H1 (cell line): Measurements from ENCODE around the gene TLR4. TPM values are rescaled to one million over a fixed set of nuclear protein-coding genes. Genes with fewer than 3 reads are reported as not detected.
A peak's percentile ranks its signal among the peaks of the same experiment; 100 is the strongest.

Experiments
- CTCF ChIA-PET: fragments of 300-600 bp; sonication (Branson Sonifier 250); formaldehyde crosslinking; loops from one replicate; lab custom pipeline; 2021; ENCODE audit not compliant: partially characterized antibody; lab: Charles Lee
- POLR2A ChIA-PET: fragments of 300-600 bp; sonication (Branson Sonifier 250); formaldehyde crosslinking; loops from one replicate; lab custom pipeline; 2021; ENCODE audit warnings: inconsistent platforms; ENCODE audit not compliant: partially characterized antibody; lab: Charles Lee
- DNase-seq, 2 experiments: peaks; one replicate each; pipeline versions ENCODE4 v3.0.0 to v3.0.0-alpha.2; 2010 to 2022; ENCODE audit warnings: low spot score in 2 of 2, low read depth in 1 of 2, mixed read lengths in 1 of 2
- FAIRE-seq: peaks from 2 replicates; lab custom pipeline; 2011; peaks lifted over from hg19 to GRCh38; lab: Jason Lieb, UNC
- H2AFZ ChIP-seq: 2 replicates; pipeline ENCODE4 v1.8.1; 2012; ENCODE audit warnings: low read length, inconsistent platforms
- H2AK5ac ChIP-seq: 2 replicates; pipeline ENCODE4 v1.6.1; 2013; ENCODE audit warnings: low read depth, low read length
- H2BK120ac ChIP-seq: replicated peaks from 2 replicates; pipeline ENCODE3; 2013; ENCODE audit warnings: low read depth, low read length, inconsistent platforms
- H2BK12ac ChIP-seq: 2 replicates; pipeline ENCODE4 v1.6.1; 2013; ENCODE audit warnings: low read depth, low read length
- H2BK15ac ChIP-seq: 2 replicates; pipeline ENCODE4 v1.6.1; 2013; ENCODE audit warnings: low read length
- H2BK20ac ChIP-seq: 2 replicates; pipeline ENCODE4 v1.6.1; 2013; ENCODE audit warnings: low read length
- H2BK5ac ChIP-seq: 2 replicates; pipeline ENCODE4 v1.6.1; 2013; ENCODE audit warnings: low read depth, low read length
- H3K14ac ChIP-seq: 2 replicates; pipeline ENCODE4 v1.6.1; 2013; ENCODE audit warnings: inconsistent platforms; ENCODE audit not compliant: insufficient read length
- H3K18ac ChIP-seq: 2 replicates; pipeline ENCODE4 v1.6.1; 2013; ENCODE audit warnings: low read length; ENCODE audit errors: extremely low read depth
- H3K23ac ChIP-seq: 2 replicates; pipeline ENCODE4 v1.6.1; 2013; ENCODE audit warnings: inconsistent platforms; ENCODE audit not compliant: insufficient read length
- H3K23me2 ChIP-seq: 2 replicates; pipeline ENCODE4 v1.6.1; 2013; ENCODE audit warnings: low read depth, low read length
- H3K27ac ChIP-seq: 2 replicates; pipeline ENCODE4 v1.6.1; 2011; ENCODE audit warnings: low read depth, low read length, inconsistent platforms
- H3K27me3 ChIP-seq, 4 experiments: replicated peaks in 1 of 4; 1 replicate in 1 of 4; 2 replicates in 3 of 4; pipeline versions ENCODE4 v1.6.1 to v1.8.1; 2011 to 2013; ENCODE audit warnings: low read length in 3 of 4, mild to moderate bottlenecking in 3 of 4, inconsistent platforms in 2 of 4, mixed read lengths in 2 of 4, moderate library complexity in 1 of 4; ENCODE audit not compliant: control insufficient read depth in 3 of 4, insufficient read depth in 3 of 4; ENCODE audit errors: extremely low read depth in 1 of 4
- H3K36me3 ChIP-seq, 4 experiments: 2 replicates each; pipeline versions ENCODE4 v1.6.1 to v1.8.1; 2011 to 2013; ENCODE audit warnings: mild to moderate bottlenecking in 4 of 4, low read length in 3 of 4, moderate library complexity in 2 of 4, control low read depth in 1 of 4, inconsistent platforms in 1 of 4; ENCODE audit not compliant: insufficient read depth in 4 of 4, control insufficient read depth in 2 of 4
- H3K4ac ChIP-seq: replicated peaks from 2 replicates; pipeline ENCODE3; 2013; ENCODE audit warnings: low read length, low read depth, mixed read lengths, inconsistent platforms; ENCODE audit not compliant: insufficient read length
- H3K4me1 ChIP-seq, 4 experiments: replicated peaks in 1 of 4; 1 replicate in 1 of 4; 2 replicates in 3 of 4; pipeline versions ENCODE4 v1.6.1 to v1.8.1; 2011 to 2013; ENCODE audit warnings: low read length in 3 of 4, inconsistent platforms in 2 of 4, mixed read lengths in 1 of 4; ENCODE audit not compliant: insufficient read depth in 4 of 4, control insufficient read depth in 3 of 4
- H3K4me2 ChIP-seq, 2 experiments: 2 replicates each; pipeline versions ENCODE4 v1.6.1 to v1.8.1; 2011 to 2013; ENCODE audit warnings: low read depth in 2 of 2, low read length in 2 of 2, control low read depth in 1 of 2, inconsistent platforms in 1 of 2, mild to moderate bottlenecking in 1 of 2; ENCODE audit not compliant: insufficient read depth in 1 of 2
- H3K4me3 ChIP-seq, 4 experiments: fragments of 200-600, 300-600 bp in 1 of 4; sonication (generic), shearing (Covaris generic), sonication (Bioruptor Twin) in 1 of 4; 2 replicates each; pipeline versions ENCODE4 v1.5.1 to v1.8.1; 2011 to 2016; ENCODE audit warnings: low read length in 4 of 4, low read depth in 3 of 4, control low read depth in 2 of 4, inconsistent platforms in 2 of 4, mild to moderate bottlenecking in 2 of 4, mixed read lengths in 1 of 4, moderate library complexity in 1 of 4; ENCODE audit not compliant: insufficient read depth in 2 of 4; ENCODE audit errors: extremely low read depth in 1 of 4
- H3K56ac ChIP-seq: replicated peaks from 2 replicates; pipeline ENCODE3; 2013; ENCODE audit warnings: low read depth, mild to moderate bottlenecking, mixed read lengths, low read length, inconsistent platforms; ENCODE audit not compliant: insufficient read length
- H3K79me1 ChIP-seq: 2 replicates; pipeline ENCODE4 v1.6.1; 2013; ENCODE audit warnings: low read depth, low read length, control low read depth
- H3K79me2 ChIP-seq, 2 experiments: 2 replicates each; pipeline versions ENCODE4 v1.6.1 to v1.8.1; 2012 to 2013; ENCODE audit warnings: low read length in 2 of 2, mild to moderate bottlenecking in 2 of 2, inconsistent platforms in 1 of 2; ENCODE audit not compliant: insufficient read depth in 2 of 2, control insufficient read depth in 1 of 2
- H3K9ac ChIP-seq, 4 experiments: replicated peaks in 1 of 4; 1 replicate in 1 of 4; 2 replicates in 3 of 4; pipeline versions ENCODE4 v1.6.1 to v1.8.1; 2011 to 2013; ENCODE audit warnings: low read depth in 3 of 4, low read length in 3 of 4, control low read depth in 2 of 4, mild to moderate bottlenecking in 2 of 4, moderate library complexity in 2 of 4, inconsistent platforms in 1 of 4; ENCODE audit errors: extremely low read depth in 1 of 4
- H3K9me3 ChIP-seq, 2 experiments: 2 replicates each; pipeline versions ENCODE4 v1.6.1 to v1.8.1; 2012 to 2013; ENCODE audit warnings: mild to moderate bottlenecking in 2 of 2, moderate library complexity in 2 of 2, control low read depth in 1 of 2, inconsistent platforms in 1 of 2, low read depth in 1 of 2, low read length in 1 of 2, mixed read lengths in 1 of 2; ENCODE audit not compliant: insufficient read depth in 2 of 2
- H4K20me1 ChIP-seq, 2 experiments: replicated peaks in 1 of 2; 2 replicates each; pipeline versions ENCODE3 to v1.8.1; 2011 to 2013; ENCODE audit warnings: inconsistent platforms in 2 of 2, low read length in 2 of 2, mild to moderate bottlenecking in 1 of 2; ENCODE audit not compliant: insufficient read depth in 2 of 2, control insufficient read depth in 1 of 2
- H4K5ac ChIP-seq: 2 replicates; pipeline ENCODE4 v1.6.1; 2013; ENCODE audit warnings: low read length, low read depth, mixed read lengths, inconsistent platforms; ENCODE audit not compliant: insufficient read length
- H4K8ac ChIP-seq: 2 replicates; pipeline ENCODE4 v1.8.0; 2013; ENCODE audit warnings: mild to moderate bottlenecking, moderate library complexity, low read length, inconsistent platforms; ENCODE audit not compliant: insufficient read depth; ENCODE audit errors: extremely low read depth
- H4K91ac ChIP-seq: replicated peaks from 2 replicates; pipeline ENCODE3; 2013; ENCODE audit warnings: low read length, mixed read lengths, inconsistent platforms; ENCODE audit not compliant: insufficient read length
- ASH2L ChIP-seq: fragments of 200-600, 300-600 bp; sonication (generic); IDR thresholded peaks from one replicate; pipeline ENCODE4 v1.7.1; 2017; ENCODE audit warnings: low read length
- BCL11A ChIP-seq, 2 experiments: IDR thresholded peaks; one replicate each; pipeline ENCODE4 v1.6.1; 2011; ENCODE audit warnings: low read depth in 2 of 2, low read length in 2 of 2, mild to moderate bottlenecking in 2 of 2
- BRCA1 ChIP-seq: IDR thresholded peaks from 2 replicates; pipeline ENCODE4 v1.6.1; 2012; ENCODE audit warnings: low read depth, low read length, improper control_type of control experiment
- CTBP2 ChIP-seq: IDR thresholded peaks from 2 replicates; pipeline ENCODE4 v1.7.0; 2011; ENCODE audit warnings: borderline replicate concordance, mild to moderate bottlenecking, moderate library complexity, mixed read lengths, low read length; ENCODE audit not compliant: insufficient read depth, insufficient read length
- HDAC2 ChIP-seq, 2 experiments: fragments of 300-600 bp in 1 of 2; sonication (generic) in 1 of 2; IDR thresholded peaks; 2 replicates each; pipeline ENCODE4 v1.6.1; 2011 to 2012; ENCODE audit warnings: low read depth in 2 of 2, low read length in 2 of 2, mild to moderate bottlenecking in 2 of 2, moderate library complexity in 2 of 2, borderline replicate concordance in 1 of 2, inconsistent platforms in 1 of 2
- KDM1A ChIP-seq: fragments of 200-600, 300-600 bp; sonication (generic); IDR thresholded peaks from 2 replicates; pipeline ENCODE4 v1.7.1; 2016; ENCODE audit warnings: mild to moderate bottlenecking, low read length, borderline replicate concordance
- PHF8 ChIP-seq: fragments of 200-600 bp; sonication (generic); conservative IDR thresholded peaks from 2 replicates; pipeline ENCODE4 v1.7.1; 2012; ENCODE audit warnings: low read depth, mild to moderate bottlenecking, inconsistent platforms, low read length, moderate library complexity
- RNF2 ChIP-seq: fragments of 200-900, 300-1000 bp; sonication (generic); IDR thresholded peaks from 2 replicates; pipeline ENCODE4 v1.7.1; 2016; ENCODE audit warnings: borderline replicate concordance, low read depth, mild to moderate bottlenecking, antibody characterized with exemption, low read length; ENCODE audit not compliant: poor library complexity, severe bottlenecking; ENCODE audit errors: missing control alignments
- SAP30 ChIP-seq: fragments of 300-600 bp; sonication (generic); IDR thresholded peaks from 2 replicates; pipeline ENCODE4 v1.7.1; 2012; ENCODE audit warnings: low read length, moderate library complexity, mild to moderate bottlenecking, inconsistent platforms; ENCODE audit not compliant: insufficient read depth, insufficient replicate concordance
- SP4 ChIP-seq: IDR thresholded peaks from 2 replicates; pipeline ENCODE4 v1.6.1; 2012; ENCODE audit warnings: low read length, inconsistent platforms
- TCF12 ChIP-seq: IDR thresholded peaks from 2 replicates; pipeline ENCODE4 v1.6.1; 2011; ENCODE audit warnings: low read depth, mild to moderate bottlenecking, low read length
- WGBS, 2 experiments: shearing (Covaris generic) in 1 of 2; methylation state at CpG; one replicate each; pipeline versions ENCODE4 v1.1.6 to v1.1.7; 2013 to 2015; ENCODE audit warnings: low lambda C conversion rate in 2 of 2, mixed read lengths in 2 of 2, inconsistent platforms in 1 of 2, low coverage in 1 of 2, missing lambda C conversion rate in 1 of 2; ENCODE audit not compliant: insufficient replicate concordance in 2 of 2, insufficient coverage in 1 of 2, insufficient read length in 1 of 2; ENCODE audit errors: extremely low coverage in 1 of 2, missing lambda C conversion rate in 1 of 2; 5-methylcytosine and 5-hydroxymethylcytosine counted together
- long read RNA-seq, 2 experiments: library from RNA in 1 of 2; library from capped mRNA in 1 of 2; stranded (forward); transcript quantifications; one replicate each; pipeline ENCODE4 v2.0.0, GENCODE V29; 2021; ENCODE audit warnings: inconsistent platforms in 1 of 2
- polyA minus RNA-seq, 3 experiments: library from RNA; depleted of rRNA, polyadenylated mRNA; stranded (reverse); fragments of >200 nt; gene quantifications; 1 replicate in 2 of 3; 2 replicates in 1 of 3; pipeline ENCODE4 v1.2.3, GENCODE V29; 2011
- polyA plus RNA-seq, 7 experiments: library from polyadenylated mRNA; depleted of rRNA in 3 of 7; stranded (reverse) in 5 of 7; unstranded in 2 of 7; fragments of >200 nt in 5 of 7; fragments of 200-250 nt in 2 of 7; gene quantifications; 1 replicate in 5 of 7; 2 replicates in 1 of 7; 4 replicates in 1 of 7; pipeline versions ENCODE4 v1.2.1 to v1.2.3, GENCODE V29; 2011 to 2013; ENCODE audit warnings: missing spikeins in 2 of 7, mixed read lengths in 2 of 7
- total RNA-seq: library from RNA; stranded (reverse); fragmentation: NEBNext Ultra II Directional; extraction: Animal tissue kit (Norgen Biotek cat#: 25700); gene quantifications from 2 replicates; pipeline ENCODE4 v1.2.1, GENCODE V29; 2021

The TLR4 gene
- total RNA-seq (0.17 and 0.19 TPM in 2 replicates), polyA plus RNA-seq (2011; rRNA removed) (under 0.01 and 0.02 TPM in 2 replicates), polyA minus RNA-seq (2011; rRNA and poly(A)+ RNA removed) (0.07 and 0.09 TPM in 2 replicates)
- polyA plus RNA-seq (2011; cell fraction: cytosol; rRNA removed), result not detected
- polyA plus RNA-seq (2011; cell fraction: nucleus; rRNA removed), result not detected
- 0.04 to 0.14 TPM in 2 of 4 replicates, not detected in the others for polyA plus RNA-seq (2012, experiment 1 of 2)
- polyA plus RNA-seq (2012, experiment 2 of 2), result 0.04 TPM
- 0.22 TPM for polyA plus RNA-seq (2013, experiment 1 of 2)
- 0.24 TPM for polyA plus RNA-seq (2013, experiment 2 of 2)
- not detected for polyA minus RNA-seq (2011; cell fraction: cytosol; rRNA and poly(A)+ RNA removed)
- polyA minus RNA-seq (2011; cell fraction: nucleus; rRNA and poly(A)+ RNA removed), result 0.70 TPM
- long read RNA-seq, experiment 1, result 0 reads
- long read RNA-seq, experiment 2, result 0 reads

- no peak for FAIRE-seq
- H3K4me2 ChIP-seq, result no peak within 1 kb of the TSS
- H3K23ac ChIP-seq, result no peak within 1 kb of the TSS
- TF ChIP-seq BCL11A (IDR thresholded peaks at IDR 0.05; ENCODE audit: low read depth in 2 of 2, low read length in 2 of 2), result no peak
- TF ChIP-seq ASH2L, result no peak
- TF ChIP-seq HDAC2 (IDR thresholded peaks at IDR 0.05; ENCODE audit: borderline replicate concordance in 1 of 2, low read depth in 2 of 2, low read length in 2 of 2), result no peak
- no peak for TF ChIP-seq BRCA1
- no peak for TF ChIP-seq SP4
- TF ChIP-seq RNF2, result no peak
- TF ChIP-seq TCF12, result no peak
- no peak for TF ChIP-seq CTBP2
- no peak for TF ChIP-seq KDM1A
- TF ChIP-seq SAP30, result no peak
- TF ChIP-seq PHF8, result no peak
Observed at GRCh38 chr9:117704024-117704575, at the start of gene TLR4. TSS of gene TLR4 (plus strand) at chr9:117704403. CDS start at chr9:117704473, 70 bp downstream.

More at GRCh38 chr9:117704024-117704575, at the start of gene TLR4:
- no peaks in the 10 kb centered on the region for H3K36me3 ChIP-seq
- H3K4me1 ChIP-seq, result peaks cover 0 to 3% (median 0%) of the 10 kb centered on the region in 4 experiments; a peak in 2 of 7 replicates
- H2AK5ac ChIP-seq, result no peak within 1 kb of the TSS
- H4K8ac ChIP-seq, result no peak within 1 kb of the TSS
- no peak within 1 kb of the TSS for H2BK12ac ChIP-seq
- no peaks in the 10 kb centered on the region for H3K79me1 ChIP-seq
- ChIA-PET POLR2A (no interaction called here), CTCF (interaction anchor here (0.8 kb wide), 1 partner anchor 10 kb away, joined by 3 read pairs; no protein-coding TSS in a partner anchor)
- peak within 1 kb of the TSS; percentile 79 for H2AFZ ChIP-seq
- H3K79me2 ChIP-seq, result no peaks in the 10 kb centered on the region
- WGBS, 2 experiments, result 89% methylated on average over 11 of the region's 13 CpGs; no CpG with 5 or more reads in 1 of the 2 experiments
- H3K14ac ChIP-seq, result no peak within 1 kb of the TSS
- no peak within 1 kb of the TSS for H4K91ac ChIP-seq
- no peak within 1 kb of the TSS for H2BK20ac ChIP-seq
- no peak within 1 kb of the TSS for H3K27ac ChIP-seq
- no peak within 1 kb of the TSS for H3K9ac ChIP-seq
- no peak within 1 kb of the TSS for H2BK120ac ChIP-seq
- no peak within 1 kb of the TSS for H2BK5ac ChIP-seq
- no peaks in the 10 kb centered on the region for H4K20me1 ChIP-seq
- no peaks in the 10 kb centered on the region for H3K27me3 ChIP-seq
- H2BK15ac ChIP-seq, result no peak within 1 kb of the TSS
- no peak within 1 kb of the TSS for H3K4ac ChIP-seq
- no peak within 1 kb of the TSS for H4K5ac ChIP-seq
- H3K23me2 ChIP-seq, result no peaks in the 10 kb centered on the region; the same call in 1 of the 2 replicates
- no peak within 1 kb of the TSS for H3K18ac ChIP-seq
- no peak within 1 kb of the TSS for H3K56ac ChIP-seq
- no peak for DNase-seq
- H3K4me3 ChIP-seq, result no peak within 1 kb of the TSS
- H3K9me3 ChIP-seq, result no peaks in the 10 kb centered on the region
